HepG2 (cell line): ENCODE results near the gene SFR1. TPM values are rescaled to one million over a fixed set of nuclear protein-coding genes. Genes with fewer than 3 reads are reported as not detected.

Source experiments
- RXRB ChIP-seq: IDR thresholded peaks from 2 replicates; pipeline ENCODE4 v1.6.1; 2016; ENCODE audit warnings: borderline replicate concordance, missing genetic modification reagents, missing compliant biosample characterization
- ZBTB40 ChIP-seq, 2 experiments: fragments of 450-650 bp in 1 of 2; sonication (generic) in 1 of 2; formaldehyde crosslinking in 1 of 2; IDR thresholded peaks; 2 replicates each; pipeline versions ENCODE4 v1.6.1 to v1.8.0; 2016 to 2022; ENCODE audit warnings: antibody characterized with exemption in 1 of 2, mild to moderate bottlenecking in 1 of 2, missing genetic modification reagents in 1 of 2
- ZNF253 ChIP-seq: sonication (generic); formaldehyde crosslinking; IDR thresholded peaks from 2 replicates; pipeline ENCODE4 v1.8.0; 2022; ENCODE audit warnings: mild to moderate bottlenecking, missing genetic modification reagents, borderline replicate concordance
- ZNF329 ChIP-seq: sonication (generic); formaldehyde crosslinking; IDR thresholded peaks from 2 replicates; pipeline ENCODE4 v1.9.0; 2021; ENCODE audit warnings: low read depth, mild to moderate bottlenecking, missing genetic modification reagents
- ZNF468 ChIP-seq: sonication (generic); formaldehyde crosslinking; IDR thresholded peaks from 2 replicates; pipeline ENCODE4 v1.8.0; 2022; ENCODE audit warnings: mild to moderate bottlenecking, moderate library complexity, missing genetic modification reagents
- ZNF629 ChIP-seq: sonication (generic); formaldehyde crosslinking; conservative IDR thresholded peaks from 2 replicates; pipeline ENCODE4 v1.5.0; 2020; ENCODE audit warnings: missing genetic modification reagents
- ZNF879 ChIP-seq: sonication (generic); formaldehyde crosslinking; IDR thresholded peaks from 2 replicates; pipeline ENCODE4 v1.8.1; 2023; ENCODE audit warnings: missing genetic modification reagents
- polyA plus RNA-seq, 8 experiments: library from polyadenylated mRNA; depleted of rRNA in 3 of 8; stranded (reverse) in 7 of 8; unstranded in 1 of 8; fragments of >200 nt; fragmentation: Illumina TruSeq in 4 of 8; extraction: Trizol in 4 of 8; gene quantifications; 2 replicates each; pipeline versions ENCODE4 v1.2.1 to v1.2.3, GENCODE V29; 2011 to 2016; ENCODE audit warnings: low read depth in 4 of 8, missing spikeins in 1 of 8, mixed read lengths in 1 of 8; ENCODE audit not compliant: insufficient read depth in 1 of 8
- total RNA-seq, 5 experiments: library from RNA; depleted of rRNA; stranded (reverse); fragments of >200 nt; fragmentation: Illumina TruSeq; extraction: Trizol; gene quantifications; 2 replicates each; pipeline ENCODE4 v1.2.3, GENCODE V29; 2016; ENCODE audit warnings: low read depth in 1 of 5
- TF ChIP-seq, protein P1 (sequence below): sonication (generic); formaldehyde crosslinking; IDR thresholded peaks from 2 replicates; pipeline ENCODE4 v1.8.1; 2023; ENCODE audit warnings: missing genetic modification reagents, mild to moderate bottlenecking, borderline replicate concordance

The SFR1 gene
- total and polyA plus RNA-seq, 2 of the 13 experiments (the other 11 are each of a cell fraction or from before 2014, with no cell fraction given), result 2.2 to 6.1 TPM

- TF ChIP-seq RXRB (CRISPR knock-in tag) (no peak), ZNF329 (CRISPR knock-in tag) (no peak), ZNF629 (CRISPR knock-in tag) (no peak), ZBTB40 (IDR thresholded peaks at IDR 0.05) (no peak), ZBTB40 (CRISPR knock-in tag; IDR thresholded peaks at IDR 0.05) (no peak), ZNF468 (CRISPR knock-in tag) (no peak), ZNF253 (CRISPR knock-in tag) (no peak), ZNF879 (CRISPR knock-in tag) (no peak)
- TF ChIP-seq, protein P1, sequence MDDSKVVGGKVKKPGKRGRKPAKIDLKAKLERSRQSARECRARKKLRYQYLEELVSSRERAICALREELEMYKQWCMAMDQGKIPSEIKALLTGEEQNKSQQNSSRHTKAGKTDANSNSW (CRISPR knock-in tag), result no peak
These were observed 8.1 kb downstream of the SFR1 start (continued) for GRCh38 chr10:104130041-104130440.
